Activated CD8-positive, alpha-beta T cell treated with anti-CD3 and anti-CD28 coated beads for 36 hours (primary cell): ENCODE data around the gene ENKD1. TPM values are rescaled to one million over a fixed set of nuclear protein-coding genes. Genes with fewer than 3 reads are reported as not detected.

Experiments used
- ATAC-seq: fragments of 200-7000 bp; cut with Tn5 transposase; one replicate; pipeline ENCODE4 v1.10.0; 2021; ENCODE audit warnings: mild to moderate bottlenecking, moderate library complexity
- CTCF ChIA-PET: fragments of 350-600 bp; sonication (Branson Sonifier 250); formaldehyde crosslinking; loops from one replicate; lab custom pipeline; 2021; ENCODE audit warnings: antibody characterized with exemption; lab: Charles Lee
- POLR2A ChIA-PET: fragments of 350-600 bp; sonication (Branson Sonifier 250); formaldehyde crosslinking; loops from one replicate; lab custom pipeline; 2021; ENCODE audit warnings: antibody characterized with exemption; lab: Charles Lee
- DNase-seq: peaks from one replicate; pipeline ENCODE4 v3.0.0-alpha.2; 2020
- H3K27ac Mint-ChIP-seq: one replicate; pipeline ENCODE4 v1.8.0; 2021; ENCODE audit warnings: mild to moderate bottlenecking, mixed read lengths
- H3K27me3 Mint-ChIP-seq: one replicate; pipeline ENCODE4 v1.8.0; 2021; ENCODE audit warnings: mixed read lengths
- H3K36me3 Mint-ChIP-seq: one replicate; pipeline ENCODE4 v1.8.0; 2021; ENCODE audit warnings: low read depth, mixed read lengths
- H3K4me1 Mint-ChIP-seq: one replicate; pipeline ENCODE4 v1.8.0; 2021; ENCODE audit warnings: low read depth, mixed read lengths
- H3K4me3 Mint-ChIP-seq: one replicate; pipeline ENCODE4 v1.8.0; 2021; ENCODE audit warnings: mild to moderate bottlenecking, moderate library complexity, mixed read lengths
- H3K9me3 Mint-ChIP-seq: one replicate; pipeline ENCODE4 v1.8.0; 2021; ENCODE audit warnings: mixed read lengths
- CTCF ChIP-seq: fragments of 200-600 bp; IDR thresholded peaks from one replicate; pipeline ENCODE4 v1.8.0; 2022; ENCODE audit warnings: antibody characterized with exemption, mild to moderate bottlenecking
- intact Hi-C: fragments of 100-400 bp; cut with micrococcal nuclease; formaldehyde crosslinking; loops from one replicate; pipeline ENCODE4 v1.10.0; 2022
- total RNA-seq, 2 experiments: library from RNA; stranded (reverse); gene quantifications; one replicate each; pipeline ENCODE4 v1.2.3, GENCODE V29; 2021

Gene ENKD1
- total RNA-seq, 2 experiments from 2014 or later: 8.4 to 8.9 TPM

GRCh38 chr16:67648088-67648763 lies 18.3 kb downstream of the ENKD1 start:
- Mint-ChIP-seq H3K36me3 (peaks cover 33% of the 10 kb centered on the region), H3K9me3 (no peaks in the 10 kb centered on the region), H3K27ac (no peak overlapping the region), H3K4me1 (peaks cover 15% of the 10 kb centered on the region), H3K4me3 (no peak overlapping the region), H3K27me3 (no peaks in the 10 kb centered on the region)
- DNase-seq (no peak), ATAC-seq (no peak)
- ChIA-PET CTCF (interaction anchor here (1.2 to 11.5 kb wide), 4 partner anchors 24 to 128 kb away, joined by 3 to 224 read pairs (median 71); no protein-coding TSS in a partner anchor), POLR2A (interaction anchor here (1.2 to 9.2 kb wide), 5 partner anchors 8 to 101 kb away, joined by 4 to 100 read pairs (median 8); partner anchors contain the start of genes ACD, CTCF and PARD6A)
- intact Hi-C loops: no loop called here
- no peak for TF ChIP-seq CTCF

GRCh38 chr16:67647681-67648080 lies 18.9 kb downstream of the ENKD1 start:
- Mint-ChIP-seq H3K27ac (no peak overlapping the region), H3K9me3 (no peaks in the 10 kb centered on the region), H3K36me3 (peaks cover 33% of the 10 kb centered on the region), H3K4me1 (peaks cover 15% of the 10 kb centered on the region), H3K4me3 (no peak overlapping the region), H3K27me3 (no peaks in the 10 kb centered on the region)
- DNase-seq (no peak), ATAC-seq (no peak)
- no peak for TF ChIP-seq CTCF
- CTCF ChIA-PET: interaction anchor here (1.2 to 11.5 kb wide), 3 partner anchors 25 to 127 kb away, joined by 3 to 224 read pairs (median 133); no protein-coding TSS in a partner anchor
- POLR2A ChIA-PET: interaction anchor here (0.6 to 9.2 kb wide), 7 partner anchors 9 to 106 kb away, joined by 3 to 100 read pairs (median 6); partner anchors contain the start of genes ACD, CTCF and PARD6A
- intact Hi-C loops: no loop called here

GRCh38 chr16:67647111-67647651 lies 19.4 kb downstream of the ENKD1 start:
- intact Hi-C loops: no loop called here
- Mint-ChIP-seq H3K27me3 (no peaks in the 10 kb centered on the region), H3K4me3 (no peak overlapping the region), H3K9me3 (no peaks in the 10 kb centered on the region), H3K27ac (peak overlapping the region; percentile 63), H3K36me3 (peaks cover 31% of the 10 kb centered on the region), H3K4me1 (peaks cover 15% of the 10 kb centered on the region)
- CTCF ChIA-PET: interaction anchor here (4.9 to 11.5 kb wide), 3 partner anchors 13 to 126 kb away, joined by 51 to 224 read pairs (median 133); partner anchors contain the start of genes ACD and PARD6A
- TF ChIP-seq CTCF: no peak
- POLR2A ChIA-PET: interaction anchor here (0.6 to 9.2 kb wide), 7 partner anchors 9 to 105 kb away, joined by 3 to 100 read pairs (median 6); partner anchors contain the start of genes ACD, CTCF and PARD6A
- DNase-seq (no peak), ATAC-seq (no peak)

GRCh38 chr16:67645397-67646121 lies 21.0 kb downstream of the ENKD1 start:
- H3K27ac Mint-ChIP-seq: peak overlapping the region; percentile 92
- CTCF ChIA-PET: interaction anchor here (0.7 to 11.5 kb wide), 35 partner anchors 8 to 415 kb away, joined by 3 to 224 read pairs (median 6); partner anchors contain the start of genes ACD, ATP6V0D1, C16orf86 and CTCF

More at GRCh38 chr16:67645397-67646121, 21.0 kb downstream of the ENKD1 start:
- DNase-seq (peak; percentile 27), ATAC-seq (peak; percentile 0)
- no peak for TF ChIP-seq CTCF
- H3K4me3 Mint-ChIP-seq: peak overlapping the region; percentile 85
- no peaks in the 10 kb centered on the region for H3K27me3 Mint-ChIP-seq
- H3K4me1 Mint-ChIP-seq: peaks cover 13% of the 10 kb centered on the region
- peaks cover 19% of the 10 kb centered on the region for H3K36me3 Mint-ChIP-seq
- H3K9me3 Mint-ChIP-seq: no peaks in the 10 kb centered on the region
- POLR2A ChIA-PET: interaction anchor here (0.6 to 9.2 kb wide), 18 partner anchors 11 to 132 kb away, joined by 3 to 100 read pairs (median 6); partner anchors contain the start of genes ACD, C16orf86, CTCF and ENKD1
- intact Hi-C loops: loop anchor here (2.0 kb wide), 1 partner anchor 99 kb away; no protein-coding TSS in a partner anchor
